HepG2 (cell line): Measurements from ENCODE around the gene HES6. TPM values are rescaled to one million over a fixed set of nuclear protein-coding genes. Genes with fewer than 3 reads are reported as not detected.
A peak's percentile ranks its signal among the peaks of the same experiment; 100 is the strongest.

Source experiments
- ATAC-seq: fragments of 200-7000 bp; cut with Tn5 transposase; 3 replicates; pipeline ENCODE4 v1.9.1; 2020; ENCODE audit warnings: mild to moderate bottlenecking, moderate library complexity
- BruUV-seq: library from RNA; stranded (reverse); fragments of 400-500 nt; replicated peaks from 2 replicates; lab custom pipeline; 2021; lab: Mats Ljungman, UMichigan
- CTCF ChIA-PET: fragments of 300-600 bp; formaldehyde crosslinking; extraction: SDS; loops from one replicate; lab custom pipeline; 2021; ENCODE audit warnings: low total read pairs, inconsistent platforms, low intra/inter-chr PET ratio; lab: Yijun Ruan, JAX
- POLR2A ChIA-PET: fragments of 350-600 bp; sonication (Branson Sonifier 250); formaldehyde crosslinking; loops from one replicate; lab custom pipeline; 2020; ENCODE audit warnings: antibody characterized with exemption, inconsistent platforms; lab: Yijun Ruan, JAX
- DNase-seq: peaks from one replicate; pipeline ENCODE4 v3.0.0-alpha.2; 2015; ENCODE audit warnings: low spot score
- FAIRE-seq: peaks from 3 replicates; lab custom pipeline; 2011; peaks lifted over from hg19 to GRCh38; lab: Jason Lieb, UNC
- H2AFZ ChIP-seq: one replicate; pipeline ENCODE4 v1.6.1; 2011; ENCODE audit warnings: low read length, inconsistent platforms
- H3K27ac ChIP-seq: fragments of 300-600 bp; 3 replicates; pipeline ENCODE4 v1.8.0; 2011; ENCODE audit warnings: mixed run types, mild to moderate bottlenecking, mixed read lengths, low read length, inconsistent platforms; ENCODE audit not compliant: insufficient read depth; ENCODE audit errors: extremely low read length
- H3K27me3 ChIP-seq, 2 experiments: fragments of 200-600 bp in 1 of 2; 2 replicates in 1 of 2; 3 replicates in 1 of 2; pipeline versions ENCODE4 v1.6.0 to v1.8.0; 2011; ENCODE audit warnings: low read length in 2 of 2, mild to moderate bottlenecking in 2 of 2, moderate library complexity in 2 of 2, inconsistent platforms in 1 of 2; ENCODE audit not compliant: insufficient read depth in 2 of 2, control insufficient read depth in 1 of 2
- H3K36me3 ChIP-seq, 2 experiments: fragments of 200-600 bp in 1 of 2; replicated peaks in 1 of 2; 2 replicates in 1 of 2; 3 replicates in 1 of 2; pipeline versions ENCODE4 v1.5.1 to v1.8.0; 2011; ENCODE audit warnings: low read length in 2 of 2, inconsistent platforms in 1 of 2; ENCODE audit not compliant: insufficient read depth in 2 of 2, control insufficient read depth in 1 of 2
- H3K4me1 ChIP-seq: 2 replicates; pipeline ENCODE4 v1.5.1; 2012; ENCODE audit warnings: low read length, inconsistent platforms; ENCODE audit not compliant: insufficient read depth
- H3K4me2 ChIP-seq: 2 replicates; pipeline ENCODE4 v1.6.0; 2011; ENCODE audit warnings: low read depth, low read length, inconsistent platforms
- H3K4me3 ChIP-seq, 3 experiments: fragments of 200-600 bp in 1 of 3; sonication (generic), shearing (Covaris generic) in 1 of 3; replicated peaks in 1 of 3; 2 replicates each; pipeline ENCODE4 v1.5.1; 2011 to 2016; ENCODE audit warnings: low read length in 3 of 3, inconsistent platforms in 2 of 3, low read depth in 2 of 3, mild to moderate bottlenecking in 2 of 3, control low read depth in 1 of 3, mixed read lengths in 1 of 3; ENCODE audit not compliant: insufficient read depth in 1 of 3
- H3K79me2 ChIP-seq: one replicate; pipeline ENCODE4 v1.6.1; 2011; ENCODE audit warnings: low read length, inconsistent platforms; ENCODE audit not compliant: insufficient read depth
- H3K9ac ChIP-seq: 2 replicates; pipeline ENCODE4 v1.6.0; 2011; ENCODE audit warnings: mild to moderate bottlenecking, low read depth, low read length, inconsistent platforms; ENCODE audit not compliant: insufficient read depth
- H3K9me3 ChIP-seq: 2 replicates; pipeline ENCODE4 v1.5.1; 2012; ENCODE audit warnings: mild to moderate bottlenecking, low read length
- H4K20me1 ChIP-seq: 2 replicates; pipeline ENCODE4 v1.6.0; 2011; ENCODE audit warnings: inconsistent platforms, mild to moderate bottlenecking, low read length, moderate library complexity; ENCODE audit not compliant: insufficient read depth
- AFF4 ChIP-seq: sonication (generic); formaldehyde crosslinking; IDR thresholded peaks from 2 replicates; pipeline ENCODE4 v1.4.0; 2020; ENCODE audit warnings: missing genetic modification reagents
- EP300 ChIP-seq, 3 experiments: sonication (generic) in 1 of 3; formaldehyde crosslinking in 1 of 3; IDR thresholded peaks; 2 replicates each; pipeline versions ENCODE4 v1.5.1 to v1.6.1; 2011 to 2020; ENCODE audit warnings: low read depth in 2 of 3, low read length in 2 of 3, borderline replicate concordance in 1 of 3, improper control_type of control experiment in 1 of 3, mild to moderate bottlenecking in 1 of 3, missing genetic modification reagents in 1 of 3, moderate library complexity in 1 of 3
- FOSL1 ChIP-seq: sonication (generic); formaldehyde crosslinking; IDR thresholded peaks from 2 replicates; pipeline ENCODE4 v1.9.0; 2021; ENCODE audit warnings: missing genetic modification reagents, borderline replicate concordance
- HES4 ChIP-seq: sonication (generic); formaldehyde crosslinking; IDR thresholded peaks from 2 replicates; pipeline ENCODE4 v1.9.0; 2021; ENCODE audit warnings: mild to moderate bottlenecking, missing genetic modification reagents, borderline replicate concordance
- MYPOP ChIP-seq: sonication (generic); formaldehyde crosslinking; IDR thresholded peaks from 2 replicates; pipeline ENCODE4 v1.8.1; 2023; ENCODE audit warnings: mild to moderate bottlenecking, moderate library complexity, missing genetic modification reagents
- NFKBIZ ChIP-seq: IDR thresholded peaks from 2 replicates; pipeline ENCODE4 v1.6.1; 2018; ENCODE audit warnings: missing genetic modification reagents, missing compliant biosample characterization
- PLRG1 ChIP-seq: fragments of 450-650 bp; conservative IDR thresholded peaks from 2 replicates; pipeline ENCODE4 v1.6.1; 2016
- XBP1 ChIP-seq: sonication (generic); formaldehyde crosslinking; IDR thresholded peaks from 2 replicates; pipeline ENCODE4 v1.5.0; 2020; ENCODE audit warnings: missing genetic modification reagents
- ZBTB10 ChIP-seq: sonication (generic); formaldehyde crosslinking; IDR thresholded peaks from 2 replicates; pipeline ENCODE4 v1.4.0; 2020; ENCODE audit warnings: missing genetic modification reagents, borderline replicate concordance
- ZNF615 ChIP-seq: sonication (generic); formaldehyde crosslinking; IDR thresholded peaks from 2 replicates; pipeline ENCODE4 v1.5.0; 2020; ENCODE audit warnings: mild to moderate bottlenecking, missing genetic modification reagents, borderline replicate concordance
- ZNF678 ChIP-seq: sonication (generic); formaldehyde crosslinking; IDR thresholded peaks from 2 replicates; pipeline ENCODE4 v1.4.0; 2020; ENCODE audit warnings: mild to moderate bottlenecking, missing genetic modification reagents
- WGBS: methylation state at CpG from one replicate; pipeline ENCODE4 v1.1.6; 2017; ENCODE audit warnings: low lambda C conversion rate; 5-methylcytosine and 5-hydroxymethylcytosine counted together
- in situ Hi-C: cut with HindIII; loops from 2 replicates; pipeline ENCODE4 v1.10.0; 2017; ENCODE audit warnings: low pct_unique_long_range_greater_than_20kb; ENCODE audit not compliant: extremely low pct_ligation_motif_present
- intact Hi-C: fragments of 100-400 bp; cut with micrococcal nuclease; formaldehyde crosslinking; loops from one replicate; pipeline ENCODE4 v1.10.0; 2022; ENCODE audit not compliant: unreplicated experiment
- polyA plus RNA-seq, 8 experiments: library from polyadenylated mRNA; depleted of rRNA in 3 of 8; stranded (reverse) in 7 of 8; unstranded in 1 of 8; fragments of >200 nt; fragmentation: Illumina TruSeq in 4 of 8; extraction: Trizol in 4 of 8; gene quantifications; 2 replicates each; pipeline versions ENCODE4 v1.2.1 to v1.2.3, GENCODE V29; 2011 to 2016; ENCODE audit warnings: low read depth in 4 of 8, missing spikeins in 1 of 8, mixed read lengths in 1 of 8; ENCODE audit not compliant: insufficient read depth in 1 of 8
- total RNA-seq, 5 experiments: library from RNA; depleted of rRNA; stranded (reverse); fragments of >200 nt; fragmentation: Illumina TruSeq; extraction: Trizol; gene quantifications; 2 replicates each; pipeline ENCODE4 v1.2.3, GENCODE V29; 2016; ENCODE audit warnings: low read depth in 1 of 5
- TF ChIP-seq, protein P1 (sequence below): sonication (generic); formaldehyde crosslinking; IDR thresholded peaks from 2 replicates; pipeline ENCODE4 v1.8.0; 2022; ENCODE audit warnings: mild to moderate bottlenecking, missing genetic modification reagents, moderate library complexity
- TF ChIP-seq, protein P2 (sequence below): sonication (generic); formaldehyde crosslinking; IDR thresholded peaks from 2 replicates; pipeline ENCODE4 v1.5.0; 2020; ENCODE audit warnings: missing genetic modification reagents, mild to moderate bottlenecking, borderline replicate concordance
- TF ChIP-seq, protein P3 (sequence below): sonication (generic); formaldehyde crosslinking; IDR thresholded peaks from 2 replicates; pipeline ENCODE4 v1.5.0; 2020; ENCODE audit warnings: missing genetic modification reagents

Gene HES6
- total and polyA plus RNA-seq, 2 of the 13 experiments (the other 11 are each of a cell fraction or from before 2014, with no cell fraction given): 19.5 to 82.8 TPM

DNA sequence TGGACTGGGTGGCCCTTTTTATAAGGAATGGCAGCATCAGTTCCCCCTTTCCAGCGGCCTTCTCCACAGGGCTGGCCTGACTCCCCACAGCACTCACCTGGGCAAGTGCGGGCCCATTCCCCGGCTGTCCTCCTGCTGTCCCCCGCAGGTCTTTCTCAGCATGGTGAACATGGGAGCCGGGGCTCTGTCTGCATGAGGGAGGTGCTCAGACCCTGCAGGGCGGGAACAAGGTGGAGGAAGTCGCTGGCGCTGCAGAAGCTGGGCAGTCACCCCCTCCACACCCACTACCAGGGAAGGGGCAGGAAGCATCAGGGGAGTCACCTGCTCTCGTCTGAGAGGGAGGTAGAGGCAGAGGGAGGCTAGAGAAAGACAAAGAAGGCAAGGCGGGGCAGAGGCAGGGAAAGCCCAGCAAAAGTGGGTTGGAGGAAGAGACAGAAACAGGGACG, 12.2 kb downstream of the HES6 start:
- BruUV-seq: no TSS peak
- WGBS: 25% methylated on average over 11 of the region's 11 CpGs
- no peak overlapping the region for H3K9ac ChIP-seq
- no peak for DNase-seq
- H3K36me3 ChIP-seq: no peaks in the 10 kb centered on the region
- no peak overlapping the region for H3K27ac ChIP-seq
- H3K79me2 ChIP-seq: no peaks in the 10 kb centered on the region
- peaks cover 12% of the 10 kb centered on the region; the same call in 1 of the 2 replicates for H3K4me1 ChIP-seq
- no peaks in the 10 kb centered on the region for H3K9me3 ChIP-seq
- no peak overlapping the region for H2AFZ ChIP-seq
- in situ Hi-C loops: no loop called here
- ChIA-PET POLR2A (interaction anchor here (1.3 kb wide), 1 partner anchor 12 kb away, joined by 3 read pairs; no protein-coding TSS in a partner anchor), CTCF (no interaction called here)
- no peak overlapping the region for H3K4me2 ChIP-seq
- intact Hi-C loops: no loop called here
- H3K4me3 ChIP-seq: no peak overlapping the region
- peak; percentile 24 for ATAC-seq
- H3K27me3 ChIP-seq: peaks cover 17 to 71% of the 10 kb centered on the region in 2 experiments
- no peak for FAIRE-seq
- H4K20me1 ChIP-seq: no peaks in the 10 kb centered on the region
- TF ChIP-seq AFF4 (CRISPR knock-in tag) (no peak), NFKBIZ (CRISPR knock-in tag) (no peak), HES4 (CRISPR knock-in tag) (no peak), ZNF678 (CRISPR knock-in tag) (no peak), EP300 (IDR thresholded peaks at IDR 0.05; ENCODE audit: low read depth in 2 of 2, low read length in 2 of 2) (no peak), EP300 (CRISPR knock-in tag; IDR thresholded peaks at IDR 0.05; ENCODE audit: borderline replicate concordance) (no peak), FOSL1 (CRISPR knock-in tag) (no peak), ZNF615 (CRISPR knock-in tag) (no peak), PLRG1 (no peak), MYPOP (CRISPR knock-in tag) (no peak), XBP1 (CRISPR knock-in tag) (no peak), ZBTB10 (no peak)
- TF ChIP-seq, protein P1, sequence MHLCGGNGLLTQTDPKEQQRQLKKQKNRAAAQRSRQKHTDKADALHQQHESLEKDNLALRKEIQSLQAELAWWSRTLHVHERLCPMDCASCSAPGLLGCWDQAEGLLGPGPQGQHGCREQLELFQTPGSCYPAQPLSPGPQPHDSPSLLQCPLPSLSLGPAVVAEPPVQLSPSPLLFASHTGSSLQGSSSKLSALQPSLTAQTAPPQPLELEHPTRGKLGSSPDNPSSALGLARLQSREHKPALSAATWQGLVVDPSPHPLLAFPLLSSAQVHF (CRISPR knock-in tag): no peak
- TF ChIP-seq, protein P2, sequence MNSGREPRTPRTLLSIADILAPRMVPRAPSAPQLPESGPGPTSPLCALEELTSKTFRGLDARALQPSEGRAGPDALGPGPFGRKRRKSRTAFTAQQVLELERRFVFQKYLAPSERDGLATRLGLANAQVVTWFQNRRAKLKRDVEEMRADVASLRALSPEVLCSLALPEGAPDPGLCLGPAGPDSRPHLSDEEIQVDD (CRISPR knock-in tag): no peak
- TF ChIP-seq, protein P3, sequence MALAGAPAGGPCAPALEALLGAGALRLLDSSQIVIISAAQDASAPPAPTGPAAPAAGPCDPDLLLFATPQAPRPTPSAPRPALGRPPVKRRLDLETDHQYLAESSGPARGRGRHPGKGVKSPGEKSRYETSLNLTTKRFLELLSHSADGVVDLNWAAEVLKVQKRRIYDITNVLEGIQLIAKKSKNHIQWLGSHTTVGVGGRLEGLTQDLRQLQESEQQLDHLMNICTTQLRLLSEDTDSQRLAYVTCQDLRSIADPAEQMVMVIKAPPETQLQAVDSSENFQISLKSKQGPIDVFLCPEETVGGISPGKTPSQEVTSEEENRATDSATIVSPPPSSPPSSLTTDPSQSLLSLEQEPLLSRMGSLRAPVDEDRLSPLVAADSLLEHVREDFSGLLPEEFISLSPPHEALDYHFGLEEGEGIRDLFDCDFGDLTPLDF (CRISPR knock-in tag): no peak
